ENCODE results near the gene APOBEC3F. TPM values are rescaled to one million over a fixed set of nuclear protein-coding genes. Genes with fewer than 3 reads are reported as not detected.

APOBEC3F gene
- total RNA-seq, 6 experiments from 2014 or later: 2.0 to 6.6 (median 4.5) TPM

DNA sequence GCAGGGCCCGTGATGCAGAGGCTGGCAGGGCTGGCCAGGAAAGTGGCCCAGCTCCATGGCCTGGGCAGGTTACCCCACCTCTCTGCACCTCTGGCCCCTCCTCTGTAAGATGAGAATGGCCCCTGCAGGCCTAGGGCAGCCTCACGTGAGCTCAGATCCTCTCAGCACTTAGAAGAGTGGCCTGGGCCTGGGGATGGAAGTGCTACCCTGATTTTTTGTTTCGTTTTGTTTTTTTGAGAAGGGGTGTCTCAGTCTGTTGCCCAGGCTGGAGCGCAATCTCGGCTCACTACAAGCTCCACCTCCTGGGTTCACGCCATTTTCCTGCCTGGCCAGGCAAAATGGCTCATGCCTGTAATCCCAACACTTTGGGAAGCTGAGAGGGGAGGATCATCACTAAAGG, 57.4 kb downstream of the APOBEC3F start:
- DNase-seq (peak in 1 of 3 donors; percentile 25), ATAC-seq (no peak)

DNA sequence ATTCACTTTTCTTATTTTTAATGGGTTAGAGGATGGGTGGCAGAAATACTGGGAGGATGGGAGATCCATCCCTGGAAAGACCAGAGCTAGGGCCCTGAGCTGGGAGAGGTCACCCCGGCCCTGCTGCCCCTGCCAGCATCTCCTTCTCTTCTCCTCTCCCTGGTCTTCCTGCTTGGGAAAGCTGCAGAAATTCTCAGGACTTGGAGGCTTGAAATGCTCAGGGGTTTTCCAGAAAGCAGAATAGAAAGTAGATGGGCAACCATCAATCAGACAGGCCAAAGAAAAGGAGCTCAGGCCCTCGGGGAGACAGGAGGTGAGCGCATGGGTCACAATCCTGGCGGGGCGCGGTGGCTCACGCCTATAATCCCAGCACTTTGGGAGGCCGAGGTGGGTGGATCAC, 57.9 kb downstream of the APOBEC3F start:
- H3K27ac ChIP-seq: no peak overlapping the region
- intact Hi-C loops (cut with DNase I): no loop called here
- no peaks in the 10 kb centered on the region for H3K27me3 ChIP-seq
- H3K4me3 ChIP-seq: no peak overlapping the region
- H3K4me1 ChIP-seq: no peaks in the 10 kb centered on the region
- H3K36me3 ChIP-seq: no peaks in the 10 kb centered on the region
- TF ChIP-seq, protein P1, sequence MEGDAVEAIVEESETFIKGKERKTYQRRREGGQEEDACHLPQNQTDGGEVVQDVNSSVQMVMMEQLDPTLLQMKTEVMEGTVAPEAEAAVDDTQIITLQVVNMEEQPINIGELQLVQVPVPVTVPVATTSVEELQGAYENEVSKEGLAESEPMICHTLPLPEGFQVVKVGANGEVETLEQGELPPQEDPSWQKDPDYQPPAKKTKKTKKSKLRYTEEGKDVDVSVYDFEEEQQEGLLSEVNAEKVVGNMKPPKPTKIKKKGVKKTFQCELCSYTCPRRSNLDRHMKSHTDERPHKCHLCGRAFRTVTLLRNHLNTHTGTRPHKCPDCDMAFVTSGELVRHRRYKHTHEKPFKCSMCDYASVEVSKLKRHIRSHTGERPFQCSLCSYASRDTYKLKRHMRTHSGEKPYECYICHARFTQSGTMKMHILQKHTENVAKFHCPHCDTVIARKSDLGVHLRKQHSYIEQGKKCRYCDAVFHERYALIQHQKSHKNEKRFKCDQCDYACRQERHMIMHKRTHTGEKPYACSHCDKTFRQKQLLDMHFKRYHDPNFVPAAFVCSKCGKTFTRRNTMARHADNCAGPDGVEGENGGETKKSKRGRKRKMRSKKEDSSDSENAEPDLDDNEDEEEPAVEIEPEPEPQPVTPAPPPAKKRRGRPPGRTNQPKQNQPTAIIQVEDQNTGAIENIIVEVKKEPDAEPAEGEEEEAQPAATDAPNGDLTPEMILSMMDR (IDR thresholded peaks at IDR 0.05): no peak
- no peak for TF ChIP-seq POLR2A (IDR thresholded peaks at IDR 0.05)
- DNase-seq: peak in 1 of 3 donors; percentile 41
- WGBS (ENCODE audit: insufficient coverage, low coverage, low lambda C conversion rate, missing lambda C conversion rate): 75% methylated on average over 8 of the region's 8 CpGs
- no peak for ATAC-seq
- no peaks in the 10 kb centered on the region for H3K9me3 ChIP-seq

More for the DNA sequence above, 57.4 kb downstream of the APOBEC3F start:
- intact Hi-C loops (cut with DNase I): no loop called here
- Histone ChIP-seq H3K9me3 (no peaks in the 10 kb centered on the region), H3K27ac (no peak overlapping the region), H3K4me1 (no peaks in the 10 kb centered on the region), H3K4me3 (no peak overlapping the region), H3K36me3 (no peaks in the 10 kb centered on the region), H3K27me3 (no peaks in the 10 kb centered on the region)
- WGBS (ENCODE audit: insufficient coverage, low coverage, low lambda C conversion rate, missing lambda C conversion rate): 68% methylated on average over 4 of the region's 6 CpGs
- TF ChIP-seq POLR2A (IDR thresholded peaks at IDR 0.05): no peak
- TF ChIP-seq, protein P1 (IDR thresholded peaks at IDR 0.05): no peak

DNA sequence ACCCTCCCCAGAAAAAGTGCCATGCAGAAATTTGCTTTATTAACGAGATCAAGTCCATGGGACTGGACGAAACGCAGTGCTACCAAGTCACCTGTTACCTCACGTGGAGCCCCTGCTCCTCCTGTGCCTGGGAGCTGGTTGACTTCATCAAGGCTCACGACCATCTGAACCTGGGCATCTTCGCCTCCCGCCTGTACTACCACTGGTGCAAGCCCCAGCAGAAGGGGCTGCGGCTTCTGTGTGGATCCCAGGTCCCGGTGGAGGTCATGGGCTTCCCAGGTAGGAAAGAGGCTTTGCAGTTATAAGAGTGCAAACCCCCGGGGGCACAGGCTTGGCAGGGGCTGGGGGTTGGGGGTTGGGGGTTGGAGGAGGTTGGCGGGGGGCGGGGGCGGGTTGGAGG, 60.6 kb downstream of the APOBEC3F start:
- ATAC-seq (no peak), DNase-seq (peak in 1 of 3 donors; percentile 26)
- no peak for TF ChIP-seq POLR2A (IDR thresholded peaks at IDR 0.05)
- TF ChIP-seq, protein P1 (IDR thresholded peaks at IDR 0.05): no peak
- Histone ChIP-seq H3K27me3 (no peaks in the 10 kb centered on the region), H3K4me1 (no peaks in the 10 kb centered on the region), H3K27ac (no peak overlapping the region), H3K4me3 (no peak overlapping the region), H3K9me3 (no peaks in the 10 kb centered on the region), H3K36me3 (no peaks in the 10 kb centered on the region)
- 60% methylated on average over 9 of the region's 13 CpGs for WGBS (ENCODE audit: insufficient coverage, low coverage, low lambda C conversion rate, missing lambda C conversion rate)
- intact Hi-C loops (cut with DNase I): no loop called here

DNA sequence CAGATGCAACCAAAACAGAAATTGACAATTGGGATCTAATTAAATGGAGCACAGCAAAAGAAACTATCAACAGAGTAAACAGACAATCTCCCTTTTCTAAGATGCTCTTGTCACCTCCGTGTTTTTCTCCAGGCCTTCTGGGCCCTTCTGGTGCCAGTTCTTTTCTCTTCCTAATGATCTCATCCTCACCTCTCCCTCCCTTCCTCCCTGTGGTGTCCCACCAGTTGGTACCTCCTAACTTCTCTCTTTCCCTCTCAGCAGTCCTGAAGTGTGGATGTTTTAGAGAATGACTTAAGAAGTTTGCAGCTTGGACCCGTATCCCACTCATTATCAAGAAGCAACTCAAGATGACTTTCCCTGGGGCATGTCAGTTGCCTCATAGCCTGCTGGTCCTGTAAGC, 62.8 kb downstream of the APOBEC3F start:
- TF ChIP-seq, protein P1 (IDR thresholded peaks at IDR 0.05): no peak
- TF ChIP-seq POLR2A (IDR thresholded peaks at IDR 0.05): no peak

More for the DNA sequence above, 62.8 kb downstream of the APOBEC3F start:
- H3K4me1 ChIP-seq: no peaks in the 10 kb centered on the region
- H3K9me3 ChIP-seq: no peaks in the 10 kb centered on the region
- H3K27me3 ChIP-seq: no peaks in the 10 kb centered on the region
- intact Hi-C loops (cut with DNase I): no loop called here
- WGBS (ENCODE audit: insufficient coverage, low coverage, low lambda C conversion rate, missing lambda C conversion rate): 46% methylated on average over 2 of the region's 2 CpGs
- H3K4me3 ChIP-seq: no peak overlapping the region
- DNase-seq (no peak), ATAC-seq (no peak)
- H3K27ac ChIP-seq: no peak overlapping the region
- H3K36me3 ChIP-seq: no peaks in the 10 kb centered on the region

Small RNA genes within 50 kb of the gene (small RNA-seq; reads per million reads assigned to genes)
- gene AL022318.2: 0 reads per million in 2 experiments

Other genes with a start within 250 kb of the APOBEC3F start
- 1 to 10 TPM; 2.0 to 6.2 (median 5.1) TPM for gene DNAL4, start 246.7 kb upstream of the APOBEC3F start, total RNA-seq
- under 1 TPM; 0.18 to 0.68 (median 0.28) TPM for gene NPTXR, start 196.8 kb upstream of the APOBEC3F start, total RNA-seq
- 10 to 100 TPM in 4 of 6 experiments, 1 to 10 TPM in 2; 7.8 to 22.5 (median 12.1) TPM for gene CBX6, start 168.6 kb upstream of the APOBEC3F start, total RNA-seq
- gene APOBEC3A, start 83.3 kb upstream of the APOBEC3F start, total RNA-seq: 1 to 10 TPM in 3 of 6 experiments, under 1 TPM in 3; 0.73 to 2.8 (median 1.1) TPM
- 1 to 10 TPM in 4 of 6 experiments, under 1 TPM in 2; 0.61 to 1.6 (median 1.1) TPM for gene APOBEC3B, start 58.5 kb upstream of the APOBEC3F start, total RNA-seq
- 1 to 10 TPM; 1.0 to 3.8 (median 2.1) TPM for gene APOBEC3C, start 26.6 kb upstream of the APOBEC3F start, total RNA-seq
- gene APOBEC3D, start 19.7 kb upstream of the APOBEC3F start, total RNA-seq: 1 to 10 TPM in 1 of 6 experiments, under 1 TPM in 5; 0.35 to 1.0 (median 0.61) TPM
- gene APOBEC3G, start 36.4 kb downstream of the APOBEC3F start, total RNA-seq: 1 to 10 TPM in 5 of 6 experiments, under 1 TPM in 1; 0.42 to 3.0 (median 2.0) TPM
- gene APOBEC3H, start 56.4 kb downstream of the APOBEC3F start, total RNA-seq: under 1 TPM in 1 of 6 experiments, not detected in 5; 0.31 TPM
- 10 to 100 TPM in 5 of 6 experiments, 1 to 10 TPM in 1; 8.0 to 14.5 (median 12.9) TPM for gene CBX7, start 111.8 kb downstream of the APOBEC3F start, total RNA-seq
- gene PDGFB, start 204.1 kb downstream of the APOBEC3F start, total RNA-seq: 10 to 100 TPM in 1 of 6 experiments, 1 to 10 TPM in 4, under 1 TPM in 1; 0.90 to 10.2 (median 3.3) TPM

Data from right lobe of liver (tissue), 6 donors.